ENCODE data around the gene CACNG7.

The CACNG7 gene

DNA sequence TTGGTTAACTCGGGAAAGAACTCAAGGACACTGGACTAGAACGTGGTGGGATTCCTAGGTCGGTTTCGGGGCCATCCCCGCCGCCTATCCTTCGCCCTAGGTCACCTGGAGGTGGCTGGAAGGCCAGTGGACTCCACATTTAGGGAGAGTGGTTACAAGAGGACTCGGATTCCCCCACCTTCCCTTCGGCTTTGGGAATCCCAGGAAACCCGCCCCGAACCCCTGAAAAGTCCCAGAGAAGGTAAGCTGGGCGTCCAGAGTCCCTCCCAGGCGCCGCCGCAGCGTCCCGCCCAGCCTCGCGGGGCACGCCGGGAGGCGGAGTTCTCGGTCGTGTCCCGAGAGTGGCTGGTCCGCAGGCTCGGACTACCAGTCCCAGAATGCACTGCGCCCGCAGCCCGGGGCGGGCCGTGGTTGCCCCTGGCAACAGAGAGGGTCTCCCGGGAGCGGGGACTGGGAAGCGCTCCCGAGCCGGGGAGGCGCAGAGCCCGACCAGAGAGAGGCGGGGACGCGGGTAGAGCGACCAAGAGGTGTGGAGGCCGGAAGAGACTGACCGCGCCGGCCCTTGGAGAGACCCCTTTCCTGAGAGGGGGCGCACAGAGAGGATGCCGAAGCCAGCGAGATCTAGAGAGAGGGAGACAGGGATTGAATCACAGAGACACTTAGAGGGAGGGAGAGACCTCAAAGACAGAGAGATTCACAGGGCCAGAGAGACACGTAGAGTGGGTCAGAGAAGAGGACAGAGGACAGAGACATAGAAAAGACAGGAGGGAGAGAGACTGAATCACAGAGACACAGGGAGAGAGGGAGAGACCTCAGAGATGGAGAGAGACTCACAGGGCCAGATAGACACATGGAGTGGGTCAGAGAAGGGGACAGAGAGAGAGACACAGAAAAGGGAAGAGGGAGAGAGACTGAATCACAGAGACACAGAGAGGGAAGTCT is 29.7 kb upstream of the CACNG7 start:
- peak; percentile 85 for DNase-seq

GRCh38 chr19:53880711-53881481 is 28.2 kb upstream of the CACNG7 start:
- DNase-seq, result no peak

- DNase-seq, result no peak
These were observed 27.3 kb upstream of the CACNG7 start, which contains the start of gene PRKCG for GRCh38 chr19:53881482-53882390. TSS of gene PRKCG (plus strand) at chr19:53882197. CDS start at chr19:53882495, 298 bp downstream.

GRCh38 chr19:53882391-53883050 is 26.6 kb upstream of the CACNG7 start:
- DNase-seq, result no peak

DNA sequence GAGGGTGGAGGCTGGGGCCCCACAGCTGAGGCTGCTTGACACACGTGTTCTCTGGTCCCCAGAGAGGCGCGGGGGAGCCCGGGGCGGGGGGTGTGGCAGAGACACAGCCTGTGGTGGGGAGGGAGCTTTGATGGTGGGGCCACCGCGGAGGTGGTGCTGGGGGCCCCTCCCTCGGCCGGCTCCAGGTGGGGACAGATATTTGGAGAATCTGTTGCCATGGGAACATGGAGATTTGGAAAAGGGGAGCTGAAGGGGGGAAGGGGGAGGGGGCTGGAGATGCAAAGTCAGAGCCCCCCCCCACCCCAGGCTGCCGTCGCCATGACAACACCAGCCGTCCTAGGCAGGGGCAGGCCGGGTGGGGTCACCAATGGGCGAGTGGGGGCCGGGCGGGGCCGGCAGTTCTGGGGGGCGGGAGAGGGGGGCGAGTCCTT is 25.8 kb upstream of the CACNG7 start:
- no peak for DNase-seq

DNA sequence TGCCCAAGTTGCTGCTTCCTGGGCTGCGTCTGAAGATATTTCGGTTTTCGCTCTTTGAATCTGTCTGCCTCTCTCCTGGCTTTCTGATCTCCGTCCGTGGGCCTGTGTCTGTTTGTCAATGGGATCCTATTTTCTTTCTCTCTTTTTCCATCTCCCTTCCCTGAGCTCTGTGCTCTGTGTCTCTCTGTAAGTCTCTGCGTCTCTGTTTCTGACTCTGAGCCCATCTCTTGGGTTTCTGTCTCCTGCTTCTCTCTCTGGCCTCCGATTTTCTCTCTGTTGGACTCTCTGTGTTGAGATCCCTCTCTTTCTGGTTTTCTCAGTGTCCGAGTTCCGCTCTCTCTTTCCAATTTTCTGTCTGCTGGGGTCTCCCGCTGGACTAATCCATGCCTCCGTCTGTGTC is 25.3 kb upstream of the CACNG7 start:
- DNase-seq, result no peak

GRCh38 chr19:53884256-53884655 is 24.8 kb upstream of the CACNG7 start:
- DNase-seq, result no peak

- DNase-seq, result no peak
These were observed 24.0 kb upstream of the CACNG7 start for GRCh38 chr19:53885036-53885435.

DNA sequence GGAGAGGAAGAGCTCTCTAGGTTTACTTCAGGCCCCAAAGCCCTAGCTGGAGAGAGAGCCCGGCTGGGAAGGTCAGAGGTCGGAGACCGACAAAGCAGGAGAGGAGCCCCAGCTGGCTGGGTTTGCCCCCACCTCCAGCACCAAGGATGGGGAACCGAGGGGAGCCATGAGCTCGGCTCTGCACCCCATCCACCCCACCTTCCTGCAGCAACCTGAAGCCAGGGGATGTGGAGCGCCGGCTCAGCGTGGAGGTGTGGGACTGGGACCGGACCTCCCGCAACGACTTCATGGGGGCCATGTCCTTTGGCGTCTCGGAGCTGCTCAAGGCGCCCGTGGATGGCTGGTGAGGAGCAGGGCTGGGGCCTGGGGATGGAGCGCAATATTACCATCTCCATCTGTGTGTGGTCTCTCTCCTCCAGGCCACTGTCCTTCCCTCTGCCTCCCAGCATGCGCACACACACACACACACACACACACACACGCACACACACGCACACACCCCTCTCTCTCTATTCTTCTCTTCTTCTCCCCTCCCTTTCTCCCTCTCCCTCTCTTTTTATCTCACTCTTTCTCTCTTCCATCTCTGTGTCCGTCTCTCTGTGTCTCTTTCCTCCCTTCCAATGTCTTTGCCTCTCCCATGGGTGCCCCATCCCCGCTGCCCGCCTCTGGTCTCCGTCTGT is 16.6 kb upstream of the CACNG7 start:
- DNase-seq, result no peak

DNA sequence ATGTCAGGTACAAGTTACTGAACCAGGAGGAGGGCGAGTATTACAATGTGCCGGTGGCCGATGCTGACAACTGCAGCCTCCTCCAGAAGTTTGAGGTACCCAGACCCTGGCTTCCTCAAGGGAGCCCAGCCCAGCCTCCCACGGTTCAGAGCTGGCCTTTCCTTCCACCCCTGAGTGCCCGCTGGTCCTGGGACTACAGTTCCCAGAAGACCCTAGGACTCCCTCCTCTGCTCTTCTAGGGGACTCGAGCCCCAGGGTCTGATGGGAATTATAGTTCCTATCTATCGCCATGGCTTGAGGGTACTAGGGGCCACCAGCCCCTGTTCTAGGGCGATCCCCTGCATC is 16.1 kb upstream of the CACNG7 start:
- no peak for DNase-seq

DNA sequence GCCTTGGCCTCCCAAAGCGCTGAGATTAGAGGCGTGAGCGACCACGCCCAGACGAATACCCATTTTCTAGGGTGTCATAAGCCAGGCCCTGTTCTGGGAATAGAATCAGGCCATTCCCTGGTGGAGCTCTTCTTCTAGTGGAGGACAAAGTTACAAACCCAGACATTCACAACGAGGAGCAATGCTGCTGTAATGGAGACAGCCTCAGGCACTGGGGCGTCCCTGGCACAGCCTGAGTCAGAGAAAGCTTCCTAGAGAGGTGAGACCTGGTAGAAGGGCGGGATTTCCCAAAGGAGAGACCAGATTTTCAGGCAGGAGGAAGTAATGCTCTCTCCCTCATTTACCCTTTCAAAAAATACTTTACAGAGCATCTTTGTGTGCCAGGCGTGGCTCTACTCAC is 14.4 kb upstream of the CACNG7 start:
- no peak for DNase-seq

DNA sequence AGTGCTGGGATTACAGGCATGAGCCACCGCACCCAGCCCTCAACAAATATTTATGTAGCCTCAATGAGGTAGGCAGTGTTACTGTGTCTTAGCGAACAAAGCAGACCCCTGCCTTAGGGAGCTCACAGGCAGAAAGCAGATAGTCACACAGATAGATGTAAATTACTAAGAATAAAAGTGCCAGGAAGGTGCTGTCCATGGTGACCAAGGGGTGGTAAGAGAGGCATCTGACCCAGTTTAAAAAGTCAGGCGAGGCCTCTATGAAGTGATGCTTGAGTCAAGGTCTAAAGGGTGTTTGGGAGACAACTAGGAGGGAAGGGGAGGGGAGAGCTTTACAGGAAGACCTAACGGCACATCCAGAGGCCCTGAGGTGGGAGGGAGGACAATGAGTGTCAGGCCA is 12.4 kb upstream of the CACNG7 start:
- DNase-seq, result no peak

- no peak for DNase-seq
These were observed 11.6 kb upstream of the CACNG7 start for GRCh38 chr19:53897459-53897858.

GRCh38 chr19:53898166-53898565 is 10.9 kb upstream of the CACNG7 start:
- no peak for DNase-seq

GRCh38 chr19:53898636-53899341 is 10.3 kb upstream of the CACNG7 start:
- DNase-seq, result no peak

DNA sequence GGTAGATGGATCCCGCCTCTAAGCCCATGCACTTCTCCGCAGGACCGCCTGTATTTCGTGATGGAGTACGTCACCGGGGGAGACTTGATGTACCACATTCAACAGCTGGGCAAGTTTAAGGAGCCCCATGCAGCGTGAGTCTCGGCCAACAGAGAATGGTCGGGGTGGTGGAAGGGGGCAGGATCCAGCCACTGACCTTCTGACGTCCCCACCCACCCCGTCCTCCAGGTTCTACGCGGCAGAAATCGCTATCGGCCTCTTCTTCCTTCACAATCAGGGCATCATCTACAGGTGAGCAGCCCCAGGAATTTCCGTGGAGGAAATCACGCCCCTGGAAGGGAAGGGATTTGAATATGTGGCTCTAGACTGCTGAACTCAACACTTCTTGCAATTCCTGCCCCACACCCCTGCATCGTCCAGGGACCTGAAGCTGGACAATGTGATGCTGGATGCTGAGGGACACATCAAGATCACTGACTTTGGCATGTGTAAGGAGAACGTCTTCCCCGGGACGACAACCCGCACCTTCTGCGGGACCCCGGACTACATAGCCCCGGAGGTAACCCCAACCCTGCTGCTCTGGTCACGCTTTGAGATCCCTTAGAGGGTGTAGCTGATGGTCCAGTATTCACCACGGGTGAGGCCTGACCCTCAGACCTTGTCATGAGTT is 8.8 kb upstream of the CACNG7 start:
- DNase-seq, result no peak

DNA sequence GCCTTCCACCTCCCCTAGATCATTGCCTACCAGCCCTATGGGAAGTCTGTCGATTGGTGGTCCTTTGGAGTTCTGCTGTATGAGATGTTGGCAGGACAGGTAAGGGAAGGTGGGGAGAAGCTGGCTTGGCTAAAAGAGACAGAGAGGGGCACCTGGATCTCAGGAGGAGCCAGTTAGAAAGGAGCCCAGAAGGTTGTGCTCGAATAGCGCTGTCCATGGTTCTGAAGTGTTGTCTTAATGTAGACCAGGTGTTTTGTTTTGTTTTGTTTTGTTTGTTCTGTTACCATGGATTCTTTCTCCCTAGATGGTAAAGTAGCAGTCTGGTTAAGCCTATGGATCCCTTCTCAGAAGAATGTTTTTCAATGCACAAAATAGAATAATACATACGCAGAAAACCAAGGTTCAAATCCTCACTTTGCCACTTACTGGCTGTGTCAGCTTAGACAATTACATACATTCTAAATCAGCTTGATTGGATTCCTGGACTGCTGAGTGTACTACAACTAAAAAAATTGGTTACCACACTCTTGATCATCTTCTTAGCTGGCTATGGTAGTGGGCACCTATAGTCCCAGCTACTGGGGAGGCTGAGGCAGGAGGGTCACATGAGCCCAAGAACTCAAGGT is 5.9 kb upstream of the CACNG7 start:
- no peak for DNase-seq

GRCh38 chr19:53904909-53905308 is 4.2 kb upstream of the CACNG7 start:
- no peak for DNase-seq

DNA sequence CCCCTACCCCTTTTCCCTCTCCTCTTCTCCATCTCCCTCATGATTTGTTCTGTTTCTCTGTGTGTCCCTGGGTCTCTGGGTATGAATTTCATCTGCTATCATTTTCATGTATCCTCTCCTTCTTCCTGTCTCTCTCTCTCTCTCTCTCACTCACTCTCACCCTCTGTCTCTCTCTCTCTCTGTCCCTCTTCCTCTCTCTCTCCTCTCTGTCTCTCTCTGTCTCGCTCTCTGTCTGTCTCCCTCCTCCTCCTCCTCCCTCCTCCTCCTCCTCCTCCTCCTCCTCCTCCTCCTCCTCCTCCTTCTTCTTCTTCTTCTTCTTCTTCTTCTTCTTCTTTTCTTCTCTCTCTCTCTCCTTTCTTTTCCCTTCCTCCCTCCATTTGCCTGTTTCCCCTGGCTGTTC is 3.3 kb upstream of the CACNG7 start:
- DNase-seq, result no peak

Data from NCI-H2029 (cell line).